NCI-H1048 (cell line): ENCODE measurements around the gene INS.
"Not testable (repeated sequence)": the region's sequence is repeated elsewhere in the genome, so short reads cannot be mapped to it uniquely, and the experiment has no call there.

Experiments
- DNase-seq: peaks from one replicate; lab custom pipeline; 2025; lab: John Stamatoyannopoulos, UW

The INS gene

GRCh38 chr11:2180789-2181370, 19.9 kb upstream of the INS start:
- DNase-seq: no peak

- no peak for DNase-seq
Measured at GRCh38 chr11:2180347-2180746, 19.3 kb upstream of the INS start.

GRCh38 chr11:2179516-2179915, 18.5 kb upstream of the INS start:
- DNase-seq: no peak

GRCh38 chr11:2178906-2179494, 18.0 kb upstream of the INS start:
- no peak for DNase-seq

- not testable (repeated sequence) for DNase-seq
Measured at GRCh38 chr11:2178055-2178773, 17.2 kb upstream of the INS start.

GRCh38 chr11:2177076-2177475, 16.1 kb upstream of the INS start:
- DNase-seq: no peak

GRCh38 chr11:2176389-2176900, 15.4 kb upstream of the INS start:
- no peak for DNase-seq

- no peak for DNase-seq
Measured at GRCh38 chr11:2175659-2176058, 14.7 kb upstream of the INS start.

- no peak for DNase-seq
Measured at GRCh38 chr11:2174361-2174760, 13.4 kb upstream of the INS start.

- no peak for DNase-seq
Measured at GRCh38 chr11:2173761-2174160, 12.8 kb upstream of the INS start.

- no peak for DNase-seq
Measured at GRCh38 chr11:2173150-2173693, 12.2 kb upstream of the INS start.

GRCh38 chr11:2172676-2173075, 11.7 kb upstream of the INS start:
- DNase-seq: no peak

- DNase-seq: no peak
Measured at GRCh38 chr11:2171591-2172003, 10.6 kb upstream of the INS start, which contains the start of gene TH. Gene TH, minus strand, starts transcription at chr11:2171815. Its CDS starts 29 bp downstream, at chr11:2171786.

GRCh38 chr11:2169626-2170570, 8.9 kb upstream of the INS start:
- DNase-seq: no peak

- no peak for DNase-seq
Measured at GRCh38 chr11:2169005-2169378, 8.0 kb upstream of the INS start.

- DNase-seq: no peak
Measured at GRCh38 chr11:2168286-2169004, 7.4 kb upstream of the INS start.

- DNase-seq: no peak
Measured at GRCh38 chr11:2167141-2168045, 6.4 kb upstream of the INS start.

- DNase-seq: no peak
Measured at GRCh38 chr11:2166091-2166851, 5.3 kb upstream of the INS start.

GRCh38 chr11:2165571-2165970, 4.6 kb upstream of the INS start:
- no peak for DNase-seq
